ENCODE results near the gene STARD9. TPM values are rescaled to one million over a fixed set of nuclear protein-coding genes. Genes with fewer than 3 reads are reported as not detected.

Gene STARD9
- total RNA-seq, 1 experiment from 2014 or later: 5.0 TPM

DNA sequence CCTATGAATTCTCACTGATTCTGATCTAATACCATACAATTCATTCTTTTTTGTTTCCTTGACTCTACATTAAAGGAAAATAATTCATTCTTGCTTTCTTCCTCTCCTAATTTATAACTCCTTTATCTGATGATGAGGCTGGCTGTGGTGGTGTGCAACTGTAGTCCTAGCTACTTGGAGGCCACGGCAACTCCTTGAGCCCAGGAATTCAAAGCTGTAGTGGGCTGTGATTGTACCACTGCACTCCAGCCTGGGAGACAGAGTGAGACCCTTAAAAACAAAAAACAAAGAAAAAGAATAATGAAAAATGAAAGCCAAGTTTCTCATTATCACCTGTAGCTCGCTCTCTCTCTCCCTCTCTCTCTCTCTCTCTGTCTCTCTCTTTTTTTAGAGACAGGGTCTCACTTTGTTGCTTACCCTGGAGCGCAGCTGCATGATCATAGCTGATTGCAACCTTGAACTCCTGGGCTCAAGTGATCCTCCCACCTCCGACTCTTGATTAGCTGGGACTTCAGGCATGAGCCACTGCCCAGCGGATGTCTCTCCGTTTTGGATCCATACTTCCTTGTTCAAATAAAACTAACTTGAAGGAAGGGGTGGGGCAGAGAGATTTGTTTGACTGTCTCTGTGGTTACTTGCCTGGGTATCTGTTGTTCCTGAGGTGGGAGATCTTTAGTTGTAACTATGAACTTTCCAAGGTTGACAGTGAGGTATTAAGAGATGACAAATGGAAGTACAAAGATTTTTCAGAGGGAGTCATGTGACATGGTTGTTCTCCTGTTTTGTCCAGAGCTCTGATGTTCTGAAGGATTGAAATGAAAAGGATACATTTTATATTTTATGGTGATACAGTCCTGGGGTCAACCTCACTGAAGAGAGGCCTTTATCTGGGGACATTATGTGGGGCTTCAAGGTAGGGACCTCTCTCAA is 46.9 kb downstream of the STARD9 start (continued):
- TF ChIP-seq, protein P1, sequence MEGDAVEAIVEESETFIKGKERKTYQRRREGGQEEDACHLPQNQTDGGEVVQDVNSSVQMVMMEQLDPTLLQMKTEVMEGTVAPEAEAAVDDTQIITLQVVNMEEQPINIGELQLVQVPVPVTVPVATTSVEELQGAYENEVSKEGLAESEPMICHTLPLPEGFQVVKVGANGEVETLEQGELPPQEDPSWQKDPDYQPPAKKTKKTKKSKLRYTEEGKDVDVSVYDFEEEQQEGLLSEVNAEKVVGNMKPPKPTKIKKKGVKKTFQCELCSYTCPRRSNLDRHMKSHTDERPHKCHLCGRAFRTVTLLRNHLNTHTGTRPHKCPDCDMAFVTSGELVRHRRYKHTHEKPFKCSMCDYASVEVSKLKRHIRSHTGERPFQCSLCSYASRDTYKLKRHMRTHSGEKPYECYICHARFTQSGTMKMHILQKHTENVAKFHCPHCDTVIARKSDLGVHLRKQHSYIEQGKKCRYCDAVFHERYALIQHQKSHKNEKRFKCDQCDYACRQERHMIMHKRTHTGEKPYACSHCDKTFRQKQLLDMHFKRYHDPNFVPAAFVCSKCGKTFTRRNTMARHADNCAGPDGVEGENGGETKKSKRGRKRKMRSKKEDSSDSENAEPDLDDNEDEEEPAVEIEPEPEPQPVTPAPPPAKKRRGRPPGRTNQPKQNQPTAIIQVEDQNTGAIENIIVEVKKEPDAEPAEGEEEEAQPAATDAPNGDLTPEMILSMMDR (IDR thresholded peaks at IDR 0.05 in 2 of 3, conservative IDR thresholded peaks at IDR 0.05 in 1 of 3; ENCODE audit: borderline replicate concordance in 1 of 3, insufficient read depth in 1 of 3, low read depth in 2 of 3, low read length in 2 of 3): no peak
- TF ChIP-seq, protein P2, sequence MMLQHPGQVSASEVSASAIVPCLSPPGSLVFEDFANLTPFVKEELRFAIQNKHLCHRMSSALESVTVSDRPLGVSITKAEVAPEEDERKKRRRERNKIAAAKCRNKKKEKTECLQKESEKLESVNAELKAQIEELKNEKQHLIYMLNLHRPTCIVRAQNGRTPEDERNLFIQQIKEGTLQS (IDR thresholded peaks at IDR 0.05): no peak
- no peak for TF ChIP-seq ZFX (IDR thresholded peaks at IDR 0.05)
- TF ChIP-seq SRF (IDR thresholded peaks at IDR 0.05; ENCODE audit: low read depth): no peak
- no peak for TF ChIP-seq MAX (IDR thresholded peaks at IDR 0.05)

DNA sequence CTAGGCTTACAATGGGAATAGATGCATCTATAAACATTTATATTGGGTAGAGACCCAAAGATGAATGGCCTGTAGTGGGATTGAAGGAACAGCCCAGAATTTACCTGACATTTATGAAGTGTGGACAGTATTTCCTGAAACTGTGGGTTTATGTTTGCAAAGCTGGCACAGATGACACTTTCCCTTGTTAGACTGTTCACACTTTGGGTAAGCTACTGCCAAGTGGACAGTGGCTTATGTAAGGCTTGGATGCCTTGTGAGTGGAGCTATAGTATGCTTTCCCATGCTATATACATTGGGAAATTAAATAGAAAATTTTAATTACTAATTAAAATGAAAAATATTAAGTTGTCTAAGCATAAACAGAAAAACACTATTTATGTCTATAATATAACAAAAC is 48.5 kb downstream of the STARD9 start:
- Histone ChIP-seq H3K9me2 (ENCODE audit: insufficient read depth) (no peaks in the 10 kb centered on the region), H3K27ac (ENCODE audit: low read depth, low read length) (no peak overlapping the region), H3K4me2 (ENCODE audit: low read length) (no peak overlapping the region), H3K4me1 (ENCODE audit: control insufficient read depth in 1 of 2, insufficient read depth in 2 of 2, low read length in 2 of 2) (no peaks in the 10 kb centered on the region), H3K4me3 (replicated peaks in 1 of 2; ENCODE audit: low read depth in 1 of 2, low read length in 2 of 2) (no peak overlapping the region), H4K20me1 (ENCODE audit: insufficient read depth) (no peaks in the 10 kb centered on the region), H2AFZ (ENCODE audit: low read depth, low read length, poor library complexity, severe bottlenecking) (no peak overlapping the region), H3K27me3 (ENCODE audit: insufficient read depth, low read length) (no peaks in the 10 kb centered on the region), H3K9me3 (ENCODE audit: control insufficient read depth in 1 of 2, insufficient read depth in 1 of 2, low read depth in 1 of 2, low read length in 2 of 2) (no peaks in the 10 kb centered on the region), H3K36me3 (ENCODE audit: control insufficient read depth in 1 of 2, insufficient read depth in 2 of 2, low read length in 2 of 2) (no peaks in the 10 kb centered on the region), H3K79me2 (ENCODE audit: insufficient read depth, low read length) (no peaks in the 10 kb centered on the region; the same call in 1 of the 2 replicates), H3K9ac (ENCODE audit: low read length) (no peak overlapping the region)
- DNase-seq (ENCODE audit: low read depth, low spot score) (no peak), ATAC-seq (no peak)
- intact Hi-C loops (cut with micrococcal nuclease): no loop called here
- POLR2A ChIA-PET: interaction anchor here (0.5 kb wide), 1 partner anchor 295 kb away, joined by 3 read pairs; no protein-coding TSS in a partner anchor
- no TSS peak for BruUV-seq (replicated peaks)
- no peak for TF ChIP-seq POLR2A (IDR thresholded peaks at IDR 0.05; ENCODE audit: borderline replicate concordance, extremely low read depth, insufficient read depth, insufficient read length)
- TF ChIP-seq TCF7L2 (IDR thresholded peaks at IDR 0.05; ENCODE audit: borderline replicate concordance, extremely low read depth, insufficient read depth, insufficient read length): no peak
- TF ChIP-seq RAD21 (IDR thresholded peaks at IDR 0.05; ENCODE audit: low read depth): no peak
- RAD21 ChIA-PET (ENCODE audit: low non-redundant PET in 1 of 2, low total read pairs in 2 of 2, uncharacterized antibody in 2 of 2, unreplicated experiment in 2 of 2): no interaction called here
- CTCF ChIA-PET: no interaction called here
